ENCODE data around the gene FHOD3. TPM values are rescaled to one million over a fixed set of nuclear protein-coding genes. Genes with fewer than 3 reads are reported as not detected.

FHOD3 gene
- total RNA-seq, 1 experiment from 2014 or later = 0.34 TPM

GRCh38 chr18:36729197-36729596 is 431.7 kb downstream of the FHOD3 start:
- H3K36me3 ChIP-seq (ENCODE audit: insufficient read depth, low read length, poor library complexity, severe bottlenecking) = no peaks in the 10 kb centered on the region
- no peak for TF ChIP-seq CTCF (conservative IDR thresholded peaks at IDR 0.05; ENCODE audit: low read depth, low read length)
- no peak for TF ChIP-seq EZH2 (IDR thresholded peaks at IDR 0.05; ENCODE audit: borderline replicate concordance, low read depth, low read length, poor library complexity, severe bottlenecking)
- no peaks in the 10 kb centered on the region for H3K4me1 ChIP-seq (ENCODE audit: insufficient read depth, low read length, poor library complexity, severe bottlenecking)
- ChIA-PET CTCF (no interaction called here), POLR2A (ENCODE audit: low non-redundant PET) (no interaction called here)
- DNase-seq (ENCODE audit: low spot score) = no peak
- H3K4me3 ChIP-seq (ENCODE audit: low read depth, low read length, poor library complexity, severe bottlenecking) = no peak overlapping the region
- no peaks in the 10 kb centered on the region for H3K9me3 ChIP-seq (ENCODE audit: low read depth, low read length, poor library complexity, severe bottlenecking)
- H3K27me3 ChIP-seq (replicated peaks; ENCODE audit: insufficient read depth, low read depth, low read length, poor library complexity) = peaks cover 20% of the 10 kb centered on the region
- BruUV-seq (replicated peaks) = no TSS peak
- intact Hi-C loops (cut with micrococcal nuclease; ENCODE audit: unreplicated experiment) = no loop called here
- H3K27ac ChIP-seq (ENCODE audit: low read depth, low read length, poor library complexity, severe bottlenecking) = no peak overlapping the region

- no peak overlapping the region for H3K27ac ChIP-seq (ENCODE audit: low read depth, low read length, poor library complexity, severe bottlenecking)
- no peaks in the 10 kb centered on the region for H3K27me3 ChIP-seq (replicated peaks; ENCODE audit: insufficient read depth, low read depth, low read length, poor library complexity)
- no peaks in the 10 kb centered on the region for H3K4me1 ChIP-seq (ENCODE audit: insufficient read depth, low read length, poor library complexity, severe bottlenecking)
- H3K4me3 ChIP-seq (ENCODE audit: low read depth, low read length, poor library complexity, severe bottlenecking) = no peak overlapping the region
- BruUV-seq (replicated peaks) = no TSS peak
- H3K36me3 ChIP-seq (ENCODE audit: insufficient read depth, low read length, poor library complexity, severe bottlenecking) = no peaks in the 10 kb centered on the region
- DNase-seq (ENCODE audit: low spot score) = no peak
- intact Hi-C loops (cut with micrococcal nuclease; ENCODE audit: unreplicated experiment) = no loop called here
- ChIA-PET CTCF (no interaction called here), POLR2A (ENCODE audit: low non-redundant PET) (no interaction called here)
- TF ChIP-seq CTCF (conservative IDR thresholded peaks at IDR 0.05; ENCODE audit: low read depth, low read length) (no peak), EZH2 (IDR thresholded peaks at IDR 0.05; ENCODE audit: borderline replicate concordance, low read depth, low read length, poor library complexity, severe bottlenecking) (no peak)
- H3K9me3 ChIP-seq (ENCODE audit: low read depth, low read length, poor library complexity, severe bottlenecking) = no peaks in the 10 kb centered on the region
Observed at GRCh38 chr18:36732264-36732663, 434.8 kb downstream of the FHOD3 start.

GRCh38 chr18:36733150-36733549 is 435.6 kb downstream of the FHOD3 start:
- ChIA-PET CTCF (no interaction called here), POLR2A (ENCODE audit: low non-redundant PET) (no interaction called here)
- BruUV-seq (replicated peaks) = no TSS peak
- H3K4me1 ChIP-seq (ENCODE audit: insufficient read depth, low read length, poor library complexity, severe bottlenecking) = no peaks in the 10 kb centered on the region
- TF ChIP-seq EZH2 (IDR thresholded peaks at IDR 0.05; ENCODE audit: borderline replicate concordance, low read depth, low read length, poor library complexity, severe bottlenecking) = no peak
- TF ChIP-seq CTCF (conservative IDR thresholded peaks at IDR 0.05; ENCODE audit: low read depth, low read length) = no peak
- DNase-seq (ENCODE audit: low spot score) = peak; percentile 6
- no peak overlapping the region for H3K27ac ChIP-seq (ENCODE audit: low read depth, low read length, poor library complexity, severe bottlenecking)
- no peaks in the 10 kb centered on the region for H3K27me3 ChIP-seq (replicated peaks; ENCODE audit: insufficient read depth, low read depth, low read length, poor library complexity)
- no peaks in the 10 kb centered on the region for H3K9me3 ChIP-seq (ENCODE audit: low read depth, low read length, poor library complexity, severe bottlenecking)
- no peak overlapping the region for H3K4me3 ChIP-seq (ENCODE audit: low read depth, low read length, poor library complexity, severe bottlenecking)
- intact Hi-C loops (cut with micrococcal nuclease; ENCODE audit: unreplicated experiment) = no loop called here
- no peaks in the 10 kb centered on the region for H3K36me3 ChIP-seq (ENCODE audit: insufficient read depth, low read length, poor library complexity, severe bottlenecking)

All from A673 (cell line).